ENCODE results near the gene YY1. TPM values are rescaled to one million over a fixed set of nuclear protein-coding genes. Genes with fewer than 3 reads are reported as not detected.

The YY1 gene
- total and polyA plus RNA-seq, 2 experiments from 2014 or later = 32.6 to 58.5 TPM

GRCh38 chr14:100199240-100199860, 39.6 kb upstream of the YY1 start:
- H3K9me3 ChIP-seq (ENCODE audit: low read depth) = no peaks in the 10 kb centered on the region
- no peaks in the 10 kb centered on the region for H3K79me2 ChIP-seq
- H3K4me2 ChIP-seq = no peak overlapping the region
- no peak for DNase-seq (ENCODE audit: low spot score)
- H3K27ac ChIP-seq = no peak overlapping the region
- H3K4me3 ChIP-seq = no peak overlapping the region
- H3K36me3 ChIP-seq (replicated peaks; ENCODE audit: insufficient read depth, low read depth) = no peaks in the 10 kb centered on the region
- H2AFZ ChIP-seq = no peak overlapping the region
- H4K20me1 ChIP-seq (ENCODE audit: insufficient read depth, poor library complexity, severe bottlenecking) = no peaks in the 10 kb centered on the region
- H3K27me3 ChIP-seq = no peaks in the 10 kb centered on the region
- 88% methylated on average over 8 of the region's 8 CpGs for WGBS (ENCODE audit: low lambda C conversion rate, missing lambda C conversion rate)
- H3K9me2 ChIP-seq (replicated peaks; ENCODE audit: insufficient read depth) = no peaks in the 10 kb centered on the region
- no peak for TF ChIP-seq EZH2phosphoT487 (IDR thresholded peaks at IDR 0.05; ENCODE audit: low read depth, severe bottlenecking, unreplicated experiment)
- TF ChIP-seq CTCF (IDR thresholded peaks at IDR 0.05; ENCODE audit: poor library complexity) = no peak
- TF ChIP-seq EZH2 (IDR thresholded peaks at IDR 0.05; ENCODE audit: borderline replicate concordance) = no peak
- peaks cover 3% of the 10 kb centered on the region for H3K4me1 ChIP-seq (ENCODE audit: insufficient read depth)

- Histone ChIP-seq H3K4me1 (ENCODE audit: insufficient read depth) (peaks cover 4% of the 10 kb centered on the region), H3K4me3 (no peak overlapping the region), H3K27ac (no peak overlapping the region), H2AFZ (no peak overlapping the region), H3K9me2 (replicated peaks; ENCODE audit: insufficient read depth) (no peaks in the 10 kb centered on the region), H3K36me3 (replicated peaks; ENCODE audit: insufficient read depth, low read depth) (no peaks in the 10 kb centered on the region), H3K4me2 (no peak overlapping the region), H3K79me2 (no peaks in the 10 kb centered on the region), H3K27me3 (no peaks in the 10 kb centered on the region), H4K20me1 (ENCODE audit: insufficient read depth, poor library complexity, severe bottlenecking) (no peaks in the 10 kb centered on the region), H3K9me3 (ENCODE audit: low read depth) (no peaks in the 10 kb centered on the region)
- no peak for DNase-seq (ENCODE audit: low spot score)
- TF ChIP-seq EZH2phosphoT487 (IDR thresholded peaks at IDR 0.05; ENCODE audit: low read depth, severe bottlenecking, unreplicated experiment) = no peak
- TF ChIP-seq CTCF (IDR thresholded peaks at IDR 0.05; ENCODE audit: poor library complexity) = no peak
- no peak for TF ChIP-seq EZH2 (IDR thresholded peaks at IDR 0.05; ENCODE audit: borderline replicate concordance)
- 81% methylated on average over 3 of the region's 3 CpGs for WGBS (ENCODE audit: low lambda C conversion rate, missing lambda C conversion rate)
These were observed 38.6 kb upstream of the YY1 start for GRCh38 chr14:100200311-100200710.

- no peak for DNase-seq (ENCODE audit: low spot score)
These were observed 37.2 kb upstream of the YY1 start for GRCh38 chr14:100201701-100202100.

More at GRCh38 chr14:100201701-100202100, 37.2 kb upstream of the YY1 start:
- Histone ChIP-seq H3K27me3 (no peaks in the 10 kb centered on the region), H3K36me3 (replicated peaks; ENCODE audit: insufficient read depth, low read depth) (no peaks in the 10 kb centered on the region), H2AFZ (no peak overlapping the region), H3K4me1 (ENCODE audit: insufficient read depth) (peaks cover 4% of the 10 kb centered on the region), H3K9me3 (ENCODE audit: low read depth) (no peaks in the 10 kb centered on the region), H3K27ac (no peak overlapping the region), H3K9me2 (replicated peaks; ENCODE audit: insufficient read depth) (no peaks in the 10 kb centered on the region), H4K20me1 (ENCODE audit: insufficient read depth, poor library complexity, severe bottlenecking) (no peaks in the 10 kb centered on the region), H3K79me2 (no peaks in the 10 kb centered on the region), H3K4me3 (no peak overlapping the region), H3K4me2 (no peak overlapping the region)
- WGBS (ENCODE audit: low lambda C conversion rate, missing lambda C conversion rate) = 80% methylated on average over 5 of the region's 5 CpGs
- TF ChIP-seq EZH2phosphoT487 (IDR thresholded peaks at IDR 0.05; ENCODE audit: low read depth, severe bottlenecking, unreplicated experiment) = no peak
- TF ChIP-seq CTCF (IDR thresholded peaks at IDR 0.05; ENCODE audit: poor library complexity) = no peak
- no peak for TF ChIP-seq EZH2 (IDR thresholded peaks at IDR 0.05; ENCODE audit: borderline replicate concordance)
